GM19023 (cell line): ENCODE data around the gene IMPACT.

Experiments used
- ATAC-seq: cut with Tn5 transposase; IDR thresholded peaks from one replicate; pipeline ENCODE4 v1.9.1; 2021; ENCODE audit warnings: mild to moderate bottlenecking, moderate library complexity; ENCODE audit not compliant: unreplicated experiment

Gene IMPACT

DNA sequence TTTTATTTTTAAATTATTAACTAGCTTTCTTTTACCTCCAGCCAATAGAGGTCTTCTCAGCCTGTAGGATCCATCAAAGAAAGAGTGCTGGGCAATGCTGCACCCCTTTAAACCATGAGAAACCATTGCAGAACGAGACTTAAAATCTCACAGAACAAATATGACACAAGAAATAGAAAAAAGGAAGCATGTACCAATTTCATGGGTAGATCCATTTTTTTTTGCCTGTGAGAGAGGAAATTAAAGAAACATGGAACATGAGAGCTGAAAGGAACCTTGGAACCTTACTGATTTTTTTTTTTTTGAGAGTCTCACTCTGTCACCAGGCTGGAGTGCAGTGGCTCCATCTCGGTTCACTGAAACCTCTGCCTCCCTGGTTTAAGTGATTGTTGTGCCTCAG, 47.9 kb downstream of the IMPACT start:
- ATAC-seq, result no peak

DNA sequence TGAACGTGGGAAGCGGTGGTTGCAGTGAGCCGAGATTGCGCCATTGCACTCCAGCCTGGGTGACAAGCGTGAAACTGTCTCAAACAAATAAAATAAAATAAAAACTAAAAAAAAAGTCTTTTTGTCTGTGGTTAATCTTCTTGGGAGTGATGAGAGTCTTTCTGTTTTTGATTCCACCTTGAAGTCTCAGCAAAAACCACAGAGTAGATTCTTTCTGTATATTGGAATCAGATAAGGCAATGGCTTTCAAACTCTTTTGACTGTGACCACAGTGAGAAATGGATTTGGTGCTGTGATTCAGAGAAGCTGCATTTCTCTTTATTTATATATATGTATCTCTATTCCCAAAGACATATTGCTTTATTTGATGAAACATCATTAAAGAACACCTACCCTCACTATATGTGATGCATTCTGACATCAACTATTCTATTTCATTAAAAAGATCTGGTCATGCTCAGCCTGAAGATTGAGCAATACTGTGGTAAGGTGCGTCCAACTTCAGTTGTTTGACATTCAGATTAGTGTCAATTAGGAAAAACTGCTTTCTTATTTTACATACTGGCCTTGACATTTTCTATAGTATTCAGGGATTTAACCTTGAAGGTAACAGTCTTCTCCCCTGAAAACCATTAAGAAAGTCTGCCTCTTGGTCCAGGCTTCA, 49.6 kb downstream of the IMPACT start:
- no peak for ATAC-seq

DNA sequence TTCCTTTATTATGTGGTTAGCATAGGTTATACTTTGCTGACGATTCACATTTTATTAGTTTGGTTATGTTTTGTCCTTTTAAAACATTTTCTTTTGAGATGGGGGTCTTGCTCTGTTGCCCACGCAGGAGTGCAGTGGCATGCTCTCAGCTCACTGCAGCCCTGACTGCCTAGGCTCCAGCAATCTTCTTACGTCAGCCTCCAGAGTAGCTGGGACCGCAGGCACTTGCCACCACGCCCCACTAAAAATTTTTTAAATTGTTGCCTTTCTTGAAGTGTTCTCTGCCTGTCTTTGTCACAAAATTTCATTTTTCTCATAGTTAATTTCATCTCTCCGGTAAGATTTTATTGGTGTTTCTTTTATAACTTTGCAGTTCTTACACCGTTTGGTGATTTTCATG, 52.9 kb downstream of the IMPACT start:
- ATAC-seq, result no peak

DNA sequence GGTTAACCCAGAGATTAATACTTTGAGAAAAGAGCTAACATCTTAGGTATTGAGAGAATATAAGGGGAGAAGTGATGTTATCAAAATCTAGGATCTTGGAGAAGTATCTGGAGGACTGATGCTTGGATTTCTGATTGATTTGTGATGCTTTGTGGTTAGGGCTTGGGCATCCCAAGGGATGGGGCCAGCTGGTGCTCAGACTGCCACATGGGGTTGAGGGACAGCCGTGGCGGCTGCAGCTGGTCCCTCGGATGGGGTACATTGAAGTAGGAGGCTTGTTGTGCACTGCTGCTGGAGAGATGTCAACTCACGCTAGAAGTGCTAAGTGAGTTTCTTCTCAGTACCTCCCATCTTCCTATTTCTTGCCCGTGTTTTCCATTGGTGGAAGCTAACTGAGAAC, 56.4 kb downstream of the IMPACT start:
- ATAC-seq, result no peak

DNA sequence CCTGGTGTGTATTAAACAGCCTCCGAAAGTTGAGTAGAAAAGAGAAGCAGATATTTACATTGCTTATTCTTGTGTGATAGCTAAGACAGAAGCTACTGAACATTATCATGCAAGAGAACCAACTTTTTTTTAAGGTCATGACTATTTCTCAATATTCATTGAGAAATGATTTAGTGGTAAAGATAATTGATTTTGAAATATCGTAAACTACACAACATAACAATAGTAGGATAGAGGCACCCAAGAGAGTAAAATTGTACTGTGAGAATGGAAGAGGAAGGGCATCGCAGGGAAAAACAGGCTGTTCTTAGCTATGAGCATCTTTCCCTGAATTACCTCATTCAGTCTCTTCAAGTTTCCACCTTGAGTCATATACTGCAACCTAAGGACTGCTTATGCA, 59.2 kb downstream of the IMPACT start:
- no peak for ATAC-seq

DNA sequence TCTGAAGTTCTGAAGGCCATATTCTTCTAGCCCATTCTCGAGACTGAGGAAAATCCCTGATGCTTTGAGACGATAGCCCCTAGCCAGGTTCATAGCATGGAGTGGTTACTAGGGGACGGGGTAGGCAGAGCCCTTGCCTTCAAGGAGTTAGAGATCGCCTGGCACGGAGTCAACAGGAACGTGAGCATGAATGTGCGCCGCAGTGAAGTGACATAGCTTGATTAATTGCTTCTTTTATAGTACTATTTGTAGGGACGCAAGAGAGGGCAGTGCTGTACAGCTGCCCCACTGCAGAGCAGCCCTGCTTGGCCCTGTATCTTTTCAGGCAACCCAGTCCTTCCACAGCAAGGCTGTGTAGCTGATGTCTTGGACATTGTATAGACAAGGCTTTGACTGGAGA, 60.2 kb downstream of the IMPACT start:
- ATAC-seq, result no peak

DNA sequence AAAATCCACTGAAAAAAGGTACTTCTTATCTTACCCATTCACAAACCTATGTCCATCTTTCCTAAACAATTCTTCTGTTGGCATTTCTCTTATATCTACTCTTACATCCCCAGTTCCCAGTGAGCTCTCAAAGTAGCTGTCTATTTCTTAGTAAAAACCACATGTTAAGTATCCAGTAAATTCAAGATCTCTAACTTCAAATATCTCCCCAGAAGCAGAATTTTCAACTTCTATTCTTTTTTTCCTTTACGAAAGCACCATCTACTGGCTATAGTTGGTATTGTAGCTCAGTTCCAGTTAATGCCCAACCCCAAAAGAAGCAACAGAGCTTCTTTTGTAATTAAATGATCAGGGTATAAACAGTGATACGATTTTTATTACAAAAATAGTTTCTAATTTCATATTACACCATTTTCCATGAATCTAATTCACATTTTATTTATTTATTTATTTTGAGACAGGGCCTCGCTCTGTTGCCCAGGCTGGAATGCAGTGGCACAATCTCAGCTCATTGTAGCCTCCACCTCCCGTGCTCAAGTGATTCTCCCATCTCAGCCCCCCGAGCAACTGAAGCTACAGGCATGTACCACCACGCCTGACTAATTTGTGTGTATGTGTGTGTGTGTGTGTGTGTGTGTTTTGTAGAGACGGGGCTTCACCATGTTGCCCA, 62.5 kb downstream of the IMPACT start:
- ATAC-seq, result no peak

DNA sequence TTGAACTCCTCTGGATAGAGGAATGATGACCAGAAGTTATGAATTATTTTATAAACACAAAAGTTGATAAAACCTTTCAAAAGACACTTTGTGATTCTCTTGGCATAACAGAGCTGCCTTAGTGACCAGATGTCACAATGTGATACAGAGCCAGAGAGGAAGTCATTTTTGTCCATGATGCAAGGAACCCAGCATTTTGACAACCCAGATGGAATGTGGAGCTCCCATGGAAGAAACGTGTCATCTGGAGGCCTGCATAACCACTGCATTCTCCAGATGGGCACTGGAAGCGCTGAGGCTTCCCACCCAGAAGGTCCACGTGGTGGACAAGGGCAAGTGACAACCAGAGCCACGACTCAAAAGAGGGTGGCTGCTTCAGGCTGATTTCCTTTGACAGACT, 64.1 kb downstream of the IMPACT start:
- ATAC-seq, result no peak

DNA sequence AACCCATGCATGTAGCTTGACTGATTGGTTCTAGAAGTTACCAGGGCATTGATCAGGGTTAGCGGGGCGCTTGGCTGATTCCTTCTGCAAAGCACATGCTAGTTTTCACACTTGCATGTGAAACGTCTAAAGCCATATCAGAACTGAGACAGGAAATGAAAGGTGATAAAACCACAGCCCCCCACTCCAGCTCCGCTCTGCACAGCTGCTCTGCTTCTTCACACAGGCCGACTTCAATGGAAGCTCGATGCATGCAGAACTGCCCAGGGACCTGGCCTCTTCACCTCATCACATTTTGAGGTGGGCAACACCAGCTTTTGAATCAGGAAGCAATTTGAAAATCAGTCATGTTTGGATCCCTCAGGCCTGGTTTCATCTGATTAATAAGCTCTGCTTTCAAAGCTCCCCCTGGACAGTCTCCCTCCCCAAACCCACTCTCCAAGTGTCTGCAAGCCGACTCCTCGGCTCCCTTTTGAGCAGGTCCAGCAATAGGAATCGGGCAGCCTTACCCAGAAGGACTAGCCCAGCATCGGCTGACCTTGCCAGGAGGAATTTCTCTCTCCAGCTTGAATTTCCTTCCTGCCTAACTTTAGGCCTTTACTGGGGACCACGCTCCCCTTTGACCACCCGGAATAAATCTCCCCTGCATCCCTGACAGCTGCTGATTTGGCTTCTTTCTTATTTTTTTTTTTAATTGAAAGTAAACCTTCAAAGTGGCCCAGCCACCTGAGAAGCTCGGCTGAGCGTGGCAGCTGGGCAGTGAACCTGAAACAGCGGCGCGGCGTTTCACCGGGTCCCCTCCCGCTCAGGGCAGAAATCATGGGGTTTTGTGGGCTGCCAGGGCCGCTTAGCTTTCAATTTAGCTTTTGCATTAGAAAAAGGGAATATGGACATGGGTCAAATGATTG, 65.7 kb downstream of the IMPACT start:
- ATAC-seq, result peak; percentile 77

DNA sequence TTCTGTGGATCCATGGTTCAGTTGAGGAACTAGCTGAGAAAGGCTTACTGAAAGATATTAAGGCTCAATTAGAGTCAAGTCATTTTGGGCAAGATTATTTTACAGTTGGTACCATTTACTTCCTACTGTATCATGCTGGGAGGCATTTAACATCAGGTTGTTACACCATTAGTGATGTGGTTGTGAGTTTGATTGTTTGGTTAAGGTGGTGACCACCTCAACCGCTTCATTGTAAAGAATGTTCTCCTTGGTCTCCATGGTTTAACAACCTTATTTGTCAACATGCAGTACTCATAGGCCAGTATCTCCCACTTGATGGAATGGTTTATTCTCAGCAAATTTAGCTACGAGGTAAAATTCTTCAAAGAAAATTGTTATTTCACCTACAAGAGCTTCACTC, 68.1 kb downstream of the IMPACT start:
- ATAC-seq, result no peak

DNA sequence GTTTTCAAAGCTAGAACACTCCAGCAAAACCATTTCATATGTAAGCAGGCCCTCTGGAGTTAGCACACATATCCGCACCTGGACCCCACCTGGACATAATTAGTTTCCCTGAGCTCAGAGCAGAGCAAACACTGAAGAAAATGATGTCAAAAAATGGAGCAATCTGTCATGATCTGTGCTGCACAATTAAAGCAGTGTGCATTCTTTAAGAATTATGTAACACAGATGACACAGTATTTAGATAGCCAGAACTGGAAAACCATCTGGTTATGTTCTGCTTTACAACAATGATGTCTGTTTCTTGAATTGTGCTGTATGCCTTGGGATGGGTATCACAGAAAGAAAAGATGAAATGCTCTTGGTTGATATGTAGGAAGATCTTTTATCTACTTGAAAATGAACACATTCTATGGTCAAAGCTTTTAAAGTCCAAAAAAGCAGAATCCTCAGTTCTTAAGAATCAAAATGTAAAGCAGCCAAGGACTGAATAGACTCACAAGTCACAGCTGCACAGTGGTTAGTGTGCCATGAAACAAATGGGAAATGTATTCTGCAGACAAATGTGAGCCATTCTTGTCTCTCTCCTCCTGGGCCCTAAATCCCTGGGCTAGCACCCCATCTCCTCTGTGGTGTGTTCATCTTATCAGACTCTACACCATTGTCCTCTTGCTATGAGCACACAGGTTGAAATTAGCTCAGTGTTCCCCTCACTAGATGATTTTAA, 70.7 kb downstream of the IMPACT start:
- ATAC-seq, result no peak

DNA sequence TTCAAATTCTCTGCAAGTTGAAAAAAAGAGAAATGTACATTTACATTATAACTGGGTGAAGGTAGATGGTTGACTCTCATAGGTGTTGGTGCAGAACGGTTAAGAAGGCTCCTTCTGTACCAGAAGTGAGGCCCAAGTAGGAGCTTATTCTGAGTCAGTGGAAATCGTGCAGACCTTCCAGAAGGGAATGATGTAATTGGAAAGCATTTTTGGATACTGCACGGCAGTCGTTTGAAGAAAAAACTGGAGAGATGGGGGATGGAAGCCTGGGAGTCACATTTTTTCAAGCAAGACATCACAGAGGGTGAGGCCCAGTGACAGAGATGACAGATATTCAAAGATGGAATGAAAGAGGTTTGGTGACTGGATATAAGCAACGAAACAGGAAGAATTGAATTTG, 73.3 kb downstream of the IMPACT start:
- ATAC-seq, result no peak

DNA sequence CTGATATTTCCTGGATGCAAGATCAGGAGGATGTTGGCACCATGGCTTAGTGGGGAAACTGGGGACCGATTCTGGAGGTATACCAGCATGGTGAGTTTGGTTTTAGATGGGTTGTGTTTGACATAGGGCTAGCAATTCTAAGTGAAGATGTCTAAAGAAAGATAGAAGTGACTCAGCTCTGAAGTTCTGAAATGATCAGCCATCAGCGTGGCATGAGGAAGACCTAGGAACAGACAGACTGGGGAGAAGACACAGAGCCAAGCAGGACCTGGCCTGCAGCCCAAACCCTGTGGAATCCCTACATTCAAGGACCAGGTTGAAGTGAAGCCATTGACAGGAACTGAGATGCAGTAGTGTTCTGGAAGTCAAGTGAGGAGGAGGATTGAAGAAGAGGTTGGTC, 73.7 kb downstream of the IMPACT start:
- ATAC-seq, result no peak

DNA sequence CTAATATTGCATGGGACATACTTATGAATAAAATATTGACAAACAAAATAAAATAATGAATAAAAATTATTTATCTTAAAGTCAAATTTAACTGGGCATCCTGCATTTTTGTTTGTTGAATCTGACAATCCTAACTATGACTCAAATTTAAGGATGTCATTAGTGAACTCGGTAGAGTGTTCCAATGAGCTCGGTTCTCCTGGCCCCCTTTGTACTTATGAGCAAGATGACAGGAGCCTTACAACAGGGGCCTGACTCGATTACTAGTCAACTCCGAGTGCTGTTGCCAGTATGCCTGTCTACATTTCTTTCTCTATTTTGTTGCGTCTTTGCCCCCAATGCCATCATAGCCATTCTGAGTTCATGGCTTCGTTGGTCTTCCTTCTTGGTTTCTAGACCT, 74.3 kb downstream of the IMPACT start:
- no peak for ATAC-seq

DNA sequence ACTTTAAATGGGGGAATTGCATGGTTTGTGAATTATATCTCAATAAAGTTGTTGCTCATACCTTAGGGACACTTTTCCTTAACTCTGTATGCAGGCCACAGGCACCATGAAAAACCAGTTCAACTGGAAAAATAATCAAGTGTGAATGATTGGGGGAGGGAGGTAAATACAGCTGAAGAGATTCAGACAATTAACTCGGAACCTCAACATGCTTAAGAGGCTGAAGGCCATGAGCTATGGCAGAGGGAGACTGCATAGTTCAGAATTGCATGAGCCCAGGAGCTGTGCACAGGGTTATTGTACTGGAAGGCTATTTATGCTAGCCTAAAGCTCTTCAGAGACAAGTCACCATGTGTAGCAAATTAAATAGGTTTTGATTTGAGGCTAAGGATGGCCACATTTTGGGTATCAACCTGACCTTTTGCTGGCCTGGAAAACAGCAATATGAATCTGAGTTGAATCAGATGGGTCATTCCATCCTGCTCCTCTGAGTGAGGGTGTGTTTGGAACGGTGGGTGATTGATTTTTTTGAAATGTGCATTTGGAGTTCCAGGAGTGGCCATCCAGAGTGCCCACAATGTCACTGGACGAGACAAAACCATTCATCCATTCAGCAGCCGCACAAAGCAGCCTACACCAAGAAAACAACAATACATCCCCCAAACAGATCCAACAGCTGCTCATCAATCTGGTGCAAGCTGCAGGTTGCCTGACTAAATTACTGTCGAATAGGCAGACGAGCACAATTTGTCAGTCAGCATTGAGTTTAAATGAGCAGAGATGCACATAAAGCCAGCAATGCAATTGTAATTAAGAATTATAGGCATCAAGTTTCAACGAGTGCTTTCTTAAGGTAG, 76.4 kb downstream of the IMPACT start:
- ATAC-seq, result no peak
